ENCODE measurements around the gene IGSF6.

The IGSF6 gene

GRCh38 chr16:21603928-21604327, 48.5 kb downstream of the IGSF6 start:
- DNase-seq (ENCODE audit: extremely low read depth in 1 of 2, low read depth in 1 of 2), result no peak

- DNase-seq (ENCODE audit: extremely low read depth in 1 of 2, low read depth in 1 of 2), result no peak
Measured at GRCh38 chr16:21602785-21603184, 49.6 kb downstream of the IGSF6 start.

GRCh38 chr16:21600031-21600773, 52.2 kb downstream of the IGSF6 start:
- no peak for DNase-seq (ENCODE audit: extremely low read depth in 1 of 2, low read depth in 1 of 2)

- DNase-seq (ENCODE audit: extremely low read depth in 1 of 2, low read depth in 1 of 2), result peak; percentile 84 to 91
Measured at GRCh38 chr16:21599122-21600030, 53.0 kb downstream of the IGSF6 start, which contains the start of gene METTL9. METTL9 (plus strand) TSS chr16:21599577; CDS start chr16:21599734, 157 bp downstream.

- peak in 1 of 2 donors; percentile 2 for DNase-seq (ENCODE audit: extremely low read depth in 1 of 2, low read depth in 1 of 2)
Measured at GRCh38 chr16:21598701-21599121, 53.7 kb downstream of the IGSF6 start.

GRCh38 chr16:21598206-21598605, 54.2 kb downstream of the IGSF6 start:
- no peak for DNase-seq (ENCODE audit: extremely low read depth in 1 of 2, low read depth in 1 of 2)

GRCh38 chr16:21597561-21598030, 54.8 kb downstream of the IGSF6 start:
- no peak for DNase-seq (ENCODE audit: extremely low read depth in 1 of 2, low read depth in 1 of 2)

GRCh38 chr16:21593530-21594289, 58.7 kb downstream of the IGSF6 start:
- DNase-seq (ENCODE audit: extremely low read depth in 1 of 2, low read depth in 1 of 2), result no peak

GRCh38 chr16:21592191-21592590, 60.2 kb downstream of the IGSF6 start:
- no peak for DNase-seq (ENCODE audit: extremely low read depth in 1 of 2, low read depth in 1 of 2)

GRCh38 chr16:21590796-21591195, 61.6 kb downstream of the IGSF6 start:
- no peak for DNase-seq (ENCODE audit: extremely low read depth in 1 of 2, low read depth in 1 of 2)

- DNase-seq (ENCODE audit: extremely low read depth in 1 of 2, low read depth in 1 of 2), result no peak
Measured at GRCh38 chr16:21590287-21590686, 62.1 kb downstream of the IGSF6 start.

- DNase-seq (ENCODE audit: extremely low read depth in 1 of 2, low read depth in 1 of 2), result no peak
Measured at GRCh38 chr16:21589551-21589950, 62.9 kb downstream of the IGSF6 start.
